ENCODE measurements around the gene VPS11. TPM values are rescaled to one million over a fixed set of nuclear protein-coding genes. Genes with fewer than 3 reads are reported as not detected.
A peak's percentile ranks its signal among the peaks of the same experiment; 100 is the strongest.
"Not testable (repeated sequence)": the region's sequence is repeated elsewhere in the genome, so short reads cannot be mapped to it uniquely, and the experiment has no call there.

VPS11 gene
- total RNA-seq, 1 donor = 29.4 TPM

DNA sequence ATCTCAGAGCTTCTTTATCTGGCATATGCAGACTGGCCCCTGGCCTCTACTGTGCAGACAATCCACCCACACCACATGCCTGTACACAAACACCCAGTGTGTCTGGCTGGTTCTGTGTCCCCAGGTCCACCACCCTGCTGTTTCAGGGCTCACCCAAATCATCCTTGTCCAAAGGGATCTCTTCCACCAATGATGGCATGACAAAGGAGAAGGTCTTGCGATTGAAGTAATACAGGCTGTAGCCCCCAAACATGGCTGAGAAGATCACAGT, 38.6 kb upstream of the VPS11 start:
- TF ChIP-seq, protein P1, sequence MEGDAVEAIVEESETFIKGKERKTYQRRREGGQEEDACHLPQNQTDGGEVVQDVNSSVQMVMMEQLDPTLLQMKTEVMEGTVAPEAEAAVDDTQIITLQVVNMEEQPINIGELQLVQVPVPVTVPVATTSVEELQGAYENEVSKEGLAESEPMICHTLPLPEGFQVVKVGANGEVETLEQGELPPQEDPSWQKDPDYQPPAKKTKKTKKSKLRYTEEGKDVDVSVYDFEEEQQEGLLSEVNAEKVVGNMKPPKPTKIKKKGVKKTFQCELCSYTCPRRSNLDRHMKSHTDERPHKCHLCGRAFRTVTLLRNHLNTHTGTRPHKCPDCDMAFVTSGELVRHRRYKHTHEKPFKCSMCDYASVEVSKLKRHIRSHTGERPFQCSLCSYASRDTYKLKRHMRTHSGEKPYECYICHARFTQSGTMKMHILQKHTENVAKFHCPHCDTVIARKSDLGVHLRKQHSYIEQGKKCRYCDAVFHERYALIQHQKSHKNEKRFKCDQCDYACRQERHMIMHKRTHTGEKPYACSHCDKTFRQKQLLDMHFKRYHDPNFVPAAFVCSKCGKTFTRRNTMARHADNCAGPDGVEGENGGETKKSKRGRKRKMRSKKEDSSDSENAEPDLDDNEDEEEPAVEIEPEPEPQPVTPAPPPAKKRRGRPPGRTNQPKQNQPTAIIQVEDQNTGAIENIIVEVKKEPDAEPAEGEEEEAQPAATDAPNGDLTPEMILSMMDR (IDR thresholded peaks at IDR 0.05; ENCODE audit: insufficient read depth, low read length) = no peak
- H3K4me3 ChIP-seq (ENCODE audit: low read depth, low read length) = no peak overlapping the region
- DNase-seq (ENCODE audit: low read depth) = no peak

DNA sequence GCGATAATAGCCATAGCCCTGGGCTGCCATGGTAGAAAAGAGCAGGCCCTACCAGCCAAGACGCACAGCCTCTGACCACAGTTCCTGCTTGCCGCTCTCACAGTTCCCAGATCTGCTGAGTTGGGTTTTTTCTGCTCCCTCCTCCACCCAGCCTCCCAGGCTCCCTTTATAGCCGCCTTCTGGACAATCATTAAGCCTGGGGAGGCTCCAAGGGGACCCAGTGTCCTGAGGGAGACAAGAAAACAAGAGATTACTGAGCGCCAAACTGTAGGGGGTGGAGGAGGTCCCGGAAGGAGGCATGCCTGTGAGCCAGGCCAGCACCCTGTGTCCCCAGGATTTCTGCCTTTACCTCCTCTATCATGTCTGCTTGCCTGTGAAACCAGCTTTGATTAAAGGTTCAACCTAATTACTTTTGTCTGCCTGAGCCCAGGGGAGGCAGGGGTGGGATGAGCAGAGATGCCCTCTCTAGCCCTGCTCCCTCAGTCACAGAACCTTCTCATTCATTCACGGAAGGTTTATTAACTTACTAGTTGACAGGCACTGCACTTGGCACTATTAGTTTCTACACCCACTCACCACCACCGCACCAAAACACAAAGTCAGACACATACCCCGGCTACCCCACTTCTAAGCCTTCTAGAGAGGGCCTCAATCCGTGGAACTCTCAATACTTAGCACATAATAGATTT, 38.1 kb upstream of the VPS11 start:
- H3K4me3 ChIP-seq (ENCODE audit: low read depth, low read length) = peak overlapping the region; percentile 90
- no peak for DNase-seq (ENCODE audit: low read depth)
- TF ChIP-seq, protein P1 (IDR thresholded peaks at IDR 0.05; ENCODE audit: insufficient read depth, low read length) = no peak

DNA sequence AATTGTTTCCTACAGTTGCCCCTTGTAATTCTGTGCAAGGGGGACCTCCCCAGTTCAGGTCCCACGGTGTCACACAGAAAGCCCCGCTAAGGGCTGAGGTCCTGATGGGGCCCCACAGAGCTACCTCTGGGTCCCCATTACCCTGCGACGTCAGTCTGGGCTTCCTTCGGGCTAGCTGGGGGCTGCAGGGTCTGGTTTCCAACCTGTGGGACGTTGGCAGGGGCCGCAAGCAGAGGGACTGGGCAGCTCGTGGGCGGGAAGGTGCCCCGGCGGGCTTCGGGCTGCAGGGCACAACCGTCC, 37.6 kb upstream of the VPS11 start:
- H3K4me3 ChIP-seq (ENCODE audit: low read depth, low read length) = peak overlapping the region; percentile 90
- no peak for DNase-seq (ENCODE audit: low read depth)
- TF ChIP-seq, protein P1 (IDR thresholded peaks at IDR 0.05; ENCODE audit: insufficient read depth, low read length) = no peak

DNA sequence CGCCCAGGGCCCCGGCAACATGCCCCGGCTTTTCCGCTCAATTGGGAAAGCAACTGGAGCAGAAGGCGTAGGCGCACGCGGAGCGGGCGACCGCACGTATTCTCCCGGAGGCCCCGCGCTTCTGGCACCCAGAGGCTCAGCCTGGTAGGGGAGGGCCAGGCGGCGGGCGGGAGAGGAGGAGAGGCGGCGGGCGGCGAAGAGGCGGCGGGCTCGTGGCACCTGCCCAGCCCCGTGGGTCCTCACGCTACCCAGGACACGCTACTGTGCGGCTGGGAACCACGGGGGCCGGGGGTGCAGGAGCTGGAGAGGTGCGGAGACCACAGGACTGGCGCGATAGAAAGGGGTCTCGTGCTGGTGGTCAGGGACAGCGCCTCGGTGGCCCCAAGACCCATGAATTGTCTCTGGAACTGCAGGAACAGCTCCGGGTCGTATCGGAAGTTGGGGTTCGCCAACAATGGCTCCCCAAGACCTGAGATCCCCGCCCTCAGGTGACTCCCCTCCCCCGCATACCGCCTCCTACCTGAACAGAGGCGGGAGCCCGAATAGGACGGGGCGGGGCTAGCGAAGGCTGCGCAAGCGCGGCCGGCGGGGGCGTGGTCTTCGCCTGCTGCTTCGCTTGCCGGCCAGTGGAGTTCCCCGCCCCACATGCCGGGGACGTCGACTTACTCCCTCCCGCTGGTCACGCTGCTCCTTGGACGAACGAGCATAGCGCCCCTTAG, 37.1 kb upstream of the VPS11 start, which contains the start of gene SLC37A4:
TSS of gene SLC37A4 (minus strand) at position 549 of the 719 bp plus-strand sequence.
- TF ChIP-seq, protein P1 (IDR thresholded peaks at IDR 0.05; ENCODE audit: insufficient read depth, low read length) = peak; percentile 92
- DNase-seq (ENCODE audit: low read depth) = peak; percentile 97

DNA sequence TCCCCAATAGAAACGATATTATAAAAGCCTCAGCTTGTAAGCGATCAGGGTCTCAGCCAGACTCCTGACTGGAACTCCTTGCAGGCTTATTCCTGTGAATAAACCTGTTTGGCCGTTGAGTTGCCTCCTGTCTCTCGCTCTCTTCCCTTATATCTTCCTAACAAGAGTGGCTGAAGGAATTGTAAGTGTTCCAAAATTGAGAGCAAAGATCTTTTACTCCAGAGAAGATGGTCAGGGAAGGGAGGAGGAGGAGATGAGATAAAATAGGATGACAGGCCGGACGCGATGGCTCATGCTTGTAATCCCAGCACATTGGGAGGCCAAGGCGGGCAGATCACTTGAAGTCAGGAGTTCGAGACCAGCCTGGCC, 35.7 kb upstream of the VPS11 start:
- no peak for DNase-seq (ENCODE audit: low read depth)
- H3K4me3 ChIP-seq (ENCODE audit: low read depth, low read length) = no peak overlapping the region
- TF ChIP-seq, protein P1 (IDR thresholded peaks at IDR 0.05; ENCODE audit: insufficient read depth, low read length) = no peak

More for the DNA sequence above, 37.1 kb upstream of the VPS11 start, which contains the start of gene SLC37A4:
- peak within 1 kb of the TSS; percentile 90 for H3K4me3 ChIP-seq (ENCODE audit: low read depth, low read length)

DNA sequence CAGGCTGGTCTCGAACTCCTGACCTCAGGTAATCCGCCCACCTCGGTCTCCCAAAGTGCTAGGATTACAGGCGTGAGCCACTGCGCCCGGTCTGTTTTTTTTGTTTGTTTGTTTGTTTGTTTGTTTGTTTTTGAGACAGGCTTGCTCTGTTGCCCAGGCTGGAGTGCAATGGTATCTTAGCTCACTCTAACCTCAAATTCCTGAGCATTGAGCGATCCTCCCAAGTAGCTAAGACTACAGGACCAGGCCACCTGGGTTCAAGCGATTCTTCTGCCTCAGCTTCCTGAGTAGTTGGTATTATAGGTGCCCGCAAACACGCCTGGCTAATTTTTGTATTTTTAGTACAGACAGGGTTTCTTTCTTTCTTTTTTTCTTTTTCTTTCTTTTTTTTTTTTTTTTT, 34.2 kb upstream of the VPS11 start:
- H3K4me3 ChIP-seq (ENCODE audit: low read depth, low read length); DNase-seq (ENCODE audit: low read depth): not testable (repeated sequence)

DNA sequence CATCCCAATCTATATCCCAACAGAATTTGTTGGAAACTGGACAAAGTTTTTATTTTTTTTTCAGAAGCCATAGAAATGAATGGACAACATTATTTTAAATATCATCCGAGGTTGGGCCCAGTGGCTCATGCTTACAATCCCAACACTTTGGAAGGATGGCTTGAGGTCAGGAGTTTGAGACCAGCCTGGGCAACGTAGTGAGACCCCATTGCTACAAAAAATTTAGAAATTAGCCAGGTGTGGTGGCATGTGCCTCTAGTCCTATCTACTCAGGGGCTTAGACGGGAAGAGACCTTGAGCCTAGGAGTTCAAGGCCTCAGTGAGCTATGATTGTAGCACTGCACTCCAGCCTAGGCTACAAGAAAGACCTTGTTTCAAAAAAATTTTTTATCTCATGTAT, 32.8 kb upstream of the VPS11 start:
- H3K4me3 ChIP-seq (ENCODE audit: low read depth, low read length) = no peak overlapping the region
- no peak for DNase-seq (ENCODE audit: low read depth)
- TF ChIP-seq, protein P1 (IDR thresholded peaks at IDR 0.05; ENCODE audit: insufficient read depth, low read length) = no peak
